DND-41 (cell line): ENCODE results near the gene ZC3H7A.

Experiments used
- ATAC-seq: fragments of 200-7000 bp; cut with Tn5 transposase; 3 replicates; pipeline ENCODE4 v1.9.1; 2021; ENCODE audit warnings: low read depth; ENCODE audit not compliant: insufficient read depth
- DNase-seq: peaks from one replicate; pipeline ENCODE4 v3.0.0-alpha.2; 2020
- H2AFZ ChIP-seq: 2 replicates; pipeline ENCODE4 v1.6.0; 2012; ENCODE audit warnings: low read depth, low read length
- H3K27ac ChIP-seq: 2 replicates; pipeline ENCODE4 v1.5.1; 2012; ENCODE audit warnings: low read length, inconsistent platforms
- H3K27me3 ChIP-seq: fragments of 200-600 bp; sonication (generic); 2 replicates; pipeline ENCODE4 v1.6.0; 2012; ENCODE audit warnings: low read length, mild to moderate bottlenecking, inconsistent platforms; ENCODE audit not compliant: insufficient read depth, poor library complexity
- H3K36me3 ChIP-seq: 2 replicates; pipeline ENCODE4 v1.5.1; 2012; ENCODE audit warnings: low read length, inconsistent platforms; ENCODE audit not compliant: insufficient read depth
- H3K4me1 ChIP-seq: 2 replicates; pipeline ENCODE4 v1.5.1; 2012; ENCODE audit warnings: mild to moderate bottlenecking, low read length; ENCODE audit not compliant: insufficient read depth
- H3K4me2 ChIP-seq: 2 replicates; pipeline ENCODE4 v1.6.0; 2012; ENCODE audit warnings: mild to moderate bottlenecking, moderate library complexity, low read length, inconsistent platforms; ENCODE audit not compliant: insufficient read depth
- H3K4me3 ChIP-seq, 2 experiments: fragments of 200-600 bp in 1 of 2; shearing (Covaris generic) in 1 of 2; 2 replicates each; pipeline ENCODE4 v1.5.1; 2012 to 2016; ENCODE audit warnings: inconsistent platforms in 2 of 2, low read length in 2 of 2, mild to moderate bottlenecking in 2 of 2, low read depth in 1 of 2, moderate library complexity in 1 of 2
- H3K79me2 ChIP-seq: 2 replicates; pipeline ENCODE4 v1.6.0; 2012; ENCODE audit warnings: low read length, inconsistent platforms; ENCODE audit not compliant: insufficient read depth
- H3K9ac ChIP-seq: 2 replicates; pipeline ENCODE4 v1.6.0; 2012; ENCODE audit warnings: low read depth, mild to moderate bottlenecking, inconsistent platforms, low read length, moderate library complexity
- H3K9me3 ChIP-seq: 2 replicates; pipeline ENCODE4 v1.5.1; 2012; ENCODE audit warnings: low read length, moderate library complexity, mild to moderate bottlenecking, inconsistent platforms; ENCODE audit not compliant: insufficient read depth, severe bottlenecking
- H4K20me1 ChIP-seq: 2 replicates; pipeline ENCODE4 v1.6.0; 2012; ENCODE audit warnings: low read length; ENCODE audit not compliant: insufficient read depth
- EZH2 ChIP-seq: IDR thresholded peaks from 3 replicates; pipeline ENCODE4 v1.6.1; 2012; ENCODE audit warnings: borderline replicate concordance, low read depth, mild to moderate bottlenecking, moderate library complexity, low read length, inconsistent platforms; ENCODE audit not compliant: severe bottlenecking
- TF ChIP-seq, protein P1 (sequence below): IDR thresholded peaks from 2 replicates; pipeline ENCODE4 v1.5.1; 2012; ENCODE audit warnings: borderline replicate concordance, low read length, moderate library complexity, mild to moderate bottlenecking; ENCODE audit not compliant: poor library complexity, severe bottlenecking; ENCODE audit errors: extremely low read depth

The ZC3H7A gene

DNA sequence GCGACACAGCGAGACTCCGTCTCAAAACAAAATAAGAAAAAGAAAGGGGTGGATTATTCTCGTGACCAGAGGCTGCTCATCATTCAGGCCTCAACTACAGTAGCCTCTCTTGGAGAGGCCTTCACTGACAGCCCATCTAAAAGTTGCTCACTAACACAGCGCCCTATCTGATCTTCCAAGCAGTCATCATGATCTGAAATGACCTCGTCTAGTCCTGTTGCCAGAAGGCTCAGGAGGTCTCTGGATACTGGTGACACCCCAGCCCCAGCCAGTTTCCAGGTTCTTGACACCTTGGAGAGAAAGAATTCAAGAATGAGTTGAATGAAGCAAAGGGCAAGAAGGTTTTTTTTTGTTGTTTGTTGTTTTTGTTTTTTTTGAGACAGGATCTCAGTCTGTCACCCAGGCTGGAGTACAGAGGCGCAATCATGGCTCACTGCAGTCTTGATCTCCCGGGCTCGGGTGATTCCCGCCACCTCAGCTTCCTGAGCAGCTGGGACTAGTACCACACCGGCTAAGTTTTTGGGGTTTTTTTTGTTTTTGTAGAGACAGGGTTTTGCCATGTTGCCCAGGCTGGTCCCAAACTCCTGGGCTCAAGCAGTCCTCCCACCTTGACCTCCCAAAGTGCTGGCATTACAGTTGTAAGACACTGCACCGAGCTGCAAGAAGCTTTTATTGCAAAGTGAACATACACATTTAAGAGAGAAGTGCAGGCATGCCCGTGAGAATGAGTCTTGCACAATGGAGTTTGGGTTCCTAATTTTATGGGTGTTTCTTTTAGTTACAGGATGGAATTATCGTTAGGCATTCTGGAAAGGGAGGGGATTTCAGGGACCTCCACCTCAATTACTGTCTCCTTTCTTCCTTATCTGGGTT lies 2.7 kb upstream of the ZC3H7A start:
- DNase-seq = peak; percentile 31
- no peak for TF ChIP-seq EZH2
- Histone ChIP-seq H3K4me2 (peak overlapping the region; percentile 100; the same call in 1 of the 2 replicates), H2AFZ (no peak overlapping the region), H3K4me1 (peaks cover 43% of the 10 kb centered on the region), H3K9me3 (no peaks in the 10 kb centered on the region), H3K9ac (no peak overlapping the region), H3K27ac (no peak overlapping the region), H3K79me2 (peaks cover 39% of the 10 kb centered on the region), H4K20me1 (peaks cover 3% of the 10 kb centered on the region; the same call in 1 of the 2 replicates), H3K36me3 (peaks cover 6% of the 10 kb centered on the region), H3K27me3 (no peaks in the 10 kb centered on the region), H3K4me3 (no peak overlapping the region)
- no peak for ATAC-seq

DNA sequence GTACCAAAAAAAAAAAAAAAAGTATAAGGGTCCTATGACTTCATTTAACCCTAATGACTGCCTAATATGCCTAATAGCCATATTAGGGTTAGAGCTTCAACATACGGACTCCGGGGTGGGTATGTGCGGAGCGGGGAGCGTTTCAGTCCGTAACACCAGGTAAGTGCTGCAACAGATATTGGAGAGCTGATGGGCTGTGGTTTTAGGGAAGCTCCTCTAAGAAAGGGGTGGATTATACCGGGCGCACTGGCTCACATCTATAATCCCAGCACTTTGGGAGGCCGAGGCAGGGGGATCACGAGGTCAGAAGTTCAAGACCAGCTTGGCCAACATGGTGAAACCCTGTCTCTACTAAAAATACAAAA lies 1.9 kb upstream of the ZC3H7A start:
- Histone ChIP-seq H3K4me1 (peaks cover 45% of the 10 kb centered on the region), H2AFZ (no peak overlapping the region), H3K9me3 (no peaks in the 10 kb centered on the region), H3K9ac (peak overlapping the region; percentile 91; the same call in 1 of the 2 replicates), H3K27ac (no peak overlapping the region), H3K4me2 (peak overlapping the region; percentile 100), H4K20me1 (peaks cover 3% of the 10 kb centered on the region; the same call in 1 of the 2 replicates), H3K36me3 (peaks cover 9% of the 10 kb centered on the region), H3K27me3 (no peaks in the 10 kb centered on the region), H3K79me2 (peaks cover 46% of the 10 kb centered on the region), H3K4me3 (peak overlapping the region in 1 of 2 experiments; percentile 98; a peak in 1 of 4 replicates)
- ATAC-seq (no peak), DNase-seq (no peak)
- no peak for TF ChIP-seq EZH2
- TF ChIP-seq, protein P1, sequence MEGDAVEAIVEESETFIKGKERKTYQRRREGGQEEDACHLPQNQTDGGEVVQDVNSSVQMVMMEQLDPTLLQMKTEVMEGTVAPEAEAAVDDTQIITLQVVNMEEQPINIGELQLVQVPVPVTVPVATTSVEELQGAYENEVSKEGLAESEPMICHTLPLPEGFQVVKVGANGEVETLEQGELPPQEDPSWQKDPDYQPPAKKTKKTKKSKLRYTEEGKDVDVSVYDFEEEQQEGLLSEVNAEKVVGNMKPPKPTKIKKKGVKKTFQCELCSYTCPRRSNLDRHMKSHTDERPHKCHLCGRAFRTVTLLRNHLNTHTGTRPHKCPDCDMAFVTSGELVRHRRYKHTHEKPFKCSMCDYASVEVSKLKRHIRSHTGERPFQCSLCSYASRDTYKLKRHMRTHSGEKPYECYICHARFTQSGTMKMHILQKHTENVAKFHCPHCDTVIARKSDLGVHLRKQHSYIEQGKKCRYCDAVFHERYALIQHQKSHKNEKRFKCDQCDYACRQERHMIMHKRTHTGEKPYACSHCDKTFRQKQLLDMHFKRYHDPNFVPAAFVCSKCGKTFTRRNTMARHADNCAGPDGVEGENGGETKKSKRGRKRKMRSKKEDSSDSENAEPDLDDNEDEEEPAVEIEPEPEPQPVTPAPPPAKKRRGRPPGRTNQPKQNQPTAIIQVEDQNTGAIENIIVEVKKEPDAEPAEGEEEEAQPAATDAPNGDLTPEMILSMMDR = no peak

DNA sequence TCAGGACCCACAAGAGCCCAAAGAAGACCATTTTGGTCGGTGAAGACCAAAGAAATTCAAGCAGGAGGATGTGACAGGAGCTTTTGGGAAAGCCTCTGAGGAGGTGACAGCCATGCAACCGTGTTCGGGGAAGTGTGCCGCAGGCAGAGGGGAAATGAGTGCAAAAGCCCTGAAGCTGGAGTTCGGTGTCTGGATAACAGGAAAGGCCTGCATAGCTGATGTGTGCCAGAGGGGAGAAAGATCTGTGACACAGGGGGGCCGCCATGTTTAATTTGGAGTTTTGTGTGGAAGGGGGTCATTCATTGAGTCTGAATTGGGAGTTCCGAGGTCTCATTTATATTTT lies 870 bp upstream of the ZC3H7A start:
- Histone ChIP-seq H3K9ac (peak overlapping the region; percentile 91), H2AFZ (peak overlapping the region; percentile 99), H3K4me1 (peaks cover 51% of the 10 kb centered on the region), H3K9me3 (no peaks in the 10 kb centered on the region), H3K4me3 (peak overlapping the region; percentile 90 to 98), H3K4me2 (peak overlapping the region; percentile 100), H3K27me3 (no peaks in the 10 kb centered on the region), H4K20me1 (peaks cover 13% of the 10 kb centered on the region; the same call in 1 of the 2 replicates), H3K36me3 (peaks cover 17% of the 10 kb centered on the region), H3K27ac (peak overlapping the region; percentile 96), H3K79me2 (peaks cover 57% of the 10 kb centered on the region)
- DNase-seq (peak; percentile 31), ATAC-seq (no peak)
- TF ChIP-seq, protein P1 = peak; percentile 2
- TF ChIP-seq EZH2 = no peak
